H1 (cell line): ENCODE data around the gene CRTC3. TPM values are rescaled to one million over a fixed set of nuclear protein-coding genes. Genes with fewer than 3 reads are reported as not detected.

Experiments used
- CHD7 ChIP-seq: fragments of 300-600 bp; sonication (generic); IDR thresholded peaks from 2 replicates; pipeline ENCODE4 v1.7.1; 2012; ENCODE audit warnings: low read length, moderate library complexity, mild to moderate bottlenecking, inconsistent platforms; ENCODE audit not compliant: insufficient replicate concordance
- KDM1A ChIP-seq: fragments of 200-600, 300-600 bp; sonication (generic); IDR thresholded peaks from 2 replicates; pipeline ENCODE4 v1.7.1; 2016; ENCODE audit warnings: mild to moderate bottlenecking, low read length, borderline replicate concordance
- polyA plus RNA-seq, 7 experiments: library from polyadenylated mRNA; depleted of rRNA in 3 of 7; stranded (reverse) in 5 of 7; unstranded in 2 of 7; fragments of >200 nt in 5 of 7; fragments of 200-250 nt in 2 of 7; gene quantifications; 1 replicate in 5 of 7; 2 replicates in 1 of 7; 4 replicates in 1 of 7; pipeline versions ENCODE4 v1.2.1 to v1.2.3, GENCODE V29; 2011 to 2013; ENCODE audit warnings: missing spikeins in 2 of 7, mixed read lengths in 2 of 7
- total RNA-seq: library from RNA; stranded (reverse); fragmentation: NEBNext Ultra II Directional; extraction: Animal tissue kit (Norgen Biotek cat#: 25700); gene quantifications from 2 replicates; pipeline ENCODE4 v1.2.1, GENCODE V29; 2021

Gene CRTC3
- total and polyA plus RNA-seq, 2 of the 8 experiments (the other 6 are each of a cell fraction or from before 2014, with no cell fraction given), result 5.0 to 5.3 TPM

GRCh38 chr15:90607361-90607760, 77.6 kb downstream of the CRTC3 start (continued):
- TF ChIP-seq CHD7 (no peak), KDM1A (no peak)
